Upper lobe of right lung (tissue), 1 donor: Measurements from ENCODE around the gene FHIP1B. TPM values are rescaled to one million over a fixed set of nuclear protein-coding genes. Genes with fewer than 3 reads are reported as not detected.

Source experiments
- ATAC-seq: fragments of 200-7000 bp; cut with Tn5 transposase; one replicate; pipeline ENCODE4 v1.9.1; 2020; ENCODE audit warnings: mild to moderate bottlenecking, moderate library complexity
- DNase-seq: peaks from one replicate; pipeline ENCODE4 v3.0.0-alpha.2; 2020
- H3K27ac ChIP-seq: fragments of 200-600 bp; one replicate; pipeline ENCODE4 v1.8.0; 2022
- H3K27me3 ChIP-seq: fragments of 200-600 bp; one replicate; pipeline ENCODE4 v1.8.0; 2022; ENCODE audit warnings: mild to moderate bottlenecking
- H3K36me3 ChIP-seq: fragments of 200-600 bp; one replicate; pipeline ENCODE4 v1.8.0; 2022
- H3K4me1 ChIP-seq: fragments of 200-600 bp; one replicate; pipeline ENCODE4 v1.8.0; 2022
- H3K4me3 ChIP-seq: fragments of 200-600 bp; one replicate; pipeline ENCODE4 v1.8.0; 2022; ENCODE audit warnings: mild to moderate bottlenecking
- H3K9me3 ChIP-seq: fragments of 200-600 bp; one replicate; pipeline ENCODE4 v1.8.0; 2022
- CTCF ChIP-seq: fragments of 200-600 bp; IDR thresholded peaks from one replicate; pipeline ENCODE4 v1.8.0; 2022; ENCODE audit warnings: antibody characterized with exemption
- intact Hi-C: fragments of 100-400 bp; cut with DNase I; formaldehyde crosslinking; loops from one replicate; pipeline ENCODE4 v1.11.0; 2022
- total RNA-seq: library from RNA; stranded (reverse); fragmentation: NEBNext Ultra II Directional; extraction: Animal tissue kit (Norgen Biotek cat#: 25700); gene quantifications from one replicate; pipeline ENCODE4 v1.2.1, GENCODE V29; 2021
- donor health status: DM: no; HTN: yes; CAD: no; lungs with severe emphysema.

Gene FHIP1B
- total RNA-seq, 1 donor from 2014 or later = 40.6 TPM

- Histone ChIP-seq H3K9me3 (peaks cover under 1% of the 10 kb centered on the region), H3K4me3 (no peak within 1 kb of the TSS), H3K27me3 (no peaks in the 10 kb centered on the region), H3K4me1 (no peaks in the 10 kb centered on the region), H3K36me3 (no peaks in the 10 kb centered on the region), H3K27ac (no peak within 1 kb of the TSS)
- ATAC-seq = no peak
- TF ChIP-seq CTCF = no peak
- intact Hi-C loops = no loop called here
- no peak for DNase-seq
These were observed 64.2 kb downstream of the FHIP1B start, which contains the start of gene OR52B2 for GRCh38 chr11:6170226-6170625. Gene OR52B2 (minus strand): TSS chr11:6170326. CDS start chr11:6170326, 0 bp downstream.

Other genes starting within 250 kb of the FHIP1B start
- gene OR52L1, start 247.7 kb downstream of the FHIP1B start, total RNA-seq = not detected
- not detected for gene OR56A4, start 227.7 kb downstream of the FHIP1B start, total RNA-seq
- gene OR56A1, start 203.9 kb downstream of the FHIP1B start, total RNA-seq = not detected
- gene OR56B4, start 127.0 kb downstream of the FHIP1B start, total RNA-seq = not detected
- gene OR52B2, start 64.3 kb downstream of the FHIP1B start, total RNA-seq = not detected
- not detected for gene OR52W1, start 35.4 kb downstream of the FHIP1B start, total RNA-seq
- gene C11orf42, start 29.1 kb downstream of the FHIP1B start, total RNA-seq = not detected
- not detected for gene CNGA4, start 4.5 kb upstream of the FHIP1B start, total RNA-seq
- gene CCKBR, start 25.2 kb upstream of the FHIP1B start, total RNA-seq = not detected
- 48.8 TPM for gene CAVIN3, start 85.9 kb upstream of the FHIP1B start, total RNA-seq
- 51.9 TPM for gene SMPD1, start 155.8 kb upstream of the FHIP1B start, total RNA-seq
- 40.9 TPM for gene APBB1, start 184.5 kb upstream of the FHIP1B start, total RNA-seq
- 1.4 TPM for gene HPX, start 206.4 kb upstream of the FHIP1B start, total RNA-seq
- gene TRIM3, start 239.3 kb upstream of the FHIP1B start, total RNA-seq = 22.0 TPM
- 36.4 TPM for gene ARFIP2, start 246.7 kb upstream of the FHIP1B start, total RNA-seq
- gene TIMM10B, start 246.9 kb upstream of the FHIP1B start, total RNA-seq = 45.0 TPM